B cell (primary cell): ENCODE data around the gene KLHL17. TPM values are rescaled to one million over a fixed set of nuclear protein-coding genes. Genes with fewer than 3 reads are reported as not detected.

Experiments used
- ATAC-seq: fragments of 200-7000 bp; cut with Tn5 transposase; one replicate; pipeline ENCODE4 v1.10.0; 2021; ENCODE audit warnings: low read depth, mild to moderate bottlenecking, moderate number of reproducible peaks, moderate library complexity
- CTCF ChIA-PET: fragments of 350-600 bp; sonication (Branson Sonifier 250); formaldehyde crosslinking; loops from one replicate; lab custom pipeline; 2021; ENCODE audit warnings: antibody characterized with exemption, inconsistent platforms; lab: Charles Lee
- POLR2A ChIA-PET: fragments of 350-600 bp; sonication (Branson Sonifier 250); formaldehyde crosslinking; loops from one replicate; lab custom pipeline; 2021; ENCODE audit warnings: antibody characterized with exemption; lab: Charles Lee
- DNase-seq: peaks from one replicate; pipeline ENCODE4 v3.0.0; 2013
- H2AFZ ChIP-seq: 2 replicates; pipeline ENCODE4 v1.6.1; 2012; ENCODE audit warnings: mild to moderate bottlenecking, low read depth, low read length; ENCODE audit not compliant: insufficient read depth, poor library complexity, severe bottlenecking
- H3K27ac ChIP-seq, 2 donors: 1 replicate in 1 of 2; 2 replicates in 1 of 2; pipeline ENCODE4 v1.5.1; 2012 to 2013; ENCODE audit warnings: low read length in 2 of 2, mild to moderate bottlenecking in 2 of 2, moderate library complexity in 1 of 2
- H3K27me3 ChIP-seq, 4 experiments: fragments of 200-600 bp in 1 of 4; sonication (generic) in 1 of 4; replicated peaks in 1 of 4; 1 replicate in 2 of 4; 2 replicates in 2 of 4; pipeline versions ENCODE4 v1.6.1 to v1.7.0; 2013 to 2016; ENCODE audit warnings: low read length in 3 of 4, mild to moderate bottlenecking in 2 of 4, mixed read lengths in 1 of 4, moderate library complexity in 1 of 4; ENCODE audit not compliant: insufficient read depth in 4 of 4, control insufficient read depth in 3 of 4; ENCODE audit errors: control extremely low read depth in 1 of 4
- H3K36me3 ChIP-seq, 2 experiments: replicated peaks in 1 of 2; 1 replicate in 1 of 2; 2 replicates in 1 of 2; pipeline versions ENCODE4 v1.6.1 to v1.7.1; 2013; ENCODE audit warnings: low read length in 1 of 2; ENCODE audit not compliant: insufficient read depth in 2 of 2, control insufficient read depth in 1 of 2; ENCODE audit errors: control extremely low read depth in 1 of 2, extremely low read depth in 1 of 2
- H3K4me1 ChIP-seq, 2 donors: fragments of 200-600 bp in 1 of 2; sonication (generic) in 1 of 2; 1 replicate in 1 of 2; 2 replicates in 1 of 2; pipeline versions ENCODE4 v1.5.1 to v1.6.1; 2013 to 2017; ENCODE audit warnings: low read length in 2 of 2; ENCODE audit not compliant: control insufficient read depth in 2 of 2, insufficient read depth in 2 of 2
- H3K4me2 ChIP-seq: replicated peaks from 2 replicates; pipeline ENCODE3; 2012; ENCODE audit warnings: mild to moderate bottlenecking, low read depth, low read length; ENCODE audit not compliant: poor library complexity, severe bottlenecking
- H3K4me3 ChIP-seq, 5 experiments: fragments of 200-600 bp in 1 of 5; sonication (generic) in 1 of 5; 1 replicate in 3 of 5; 2 replicates in 2 of 5; pipeline versions ENCODE4 v1.5.1 to v1.7.0; 2011 to 2016; ENCODE audit warnings: low read length in 4 of 5, mild to moderate bottlenecking in 4 of 5, low read depth in 2 of 5, control low read depth in 1 of 5, moderate library complexity in 1 of 5; ENCODE audit not compliant: insufficient read depth in 1 of 5; ENCODE audit errors: control extremely low read depth in 1 of 5, extremely low read depth in 1 of 5
- H3K79me2 ChIP-seq: fragments of 200-600 bp; sonication (generic); one replicate; pipeline ENCODE4 v1.6.0; 2016; ENCODE audit warnings: low read length; ENCODE audit not compliant: control insufficient read depth, insufficient read depth
- H3K9ac ChIP-seq: fragments of 200-600 bp; sonication (generic); 2 replicates; pipeline ENCODE4 v1.6.1; 2017; ENCODE audit warnings: mild to moderate bottlenecking, low read length, moderate library complexity
- H3K9me3 ChIP-seq, 3 donors: one replicate each; pipeline versions ENCODE4 v1.6.1 to v1.7.1; 2013; ENCODE audit warnings: low read length in 2 of 3; ENCODE audit not compliant: control insufficient read depth in 2 of 3, insufficient read depth in 1 of 3; ENCODE audit errors: control extremely low read depth in 1 of 3
- H4K20me1 ChIP-seq: 2 replicates; pipeline ENCODE4 v1.6.0; 2012; ENCODE audit warnings: mild to moderate bottlenecking, low read length; ENCODE audit not compliant: insufficient read depth, control insufficient read depth, poor library complexity, severe bottlenecking
- H3K27ac Mint-ChIP-seq: one replicate; pipeline ENCODE4 v1.8.0; 2021; ENCODE audit warnings: mixed read lengths
- H3K27me3 Mint-ChIP-seq: one replicate; pipeline ENCODE4 v1.8.0; 2021; ENCODE audit warnings: mixed read lengths
- H3K4me1 Mint-ChIP-seq: one replicate; pipeline ENCODE4 v1.8.0; 2021; ENCODE audit warnings: mixed read lengths
- H3K4me3 Mint-ChIP-seq: one replicate; pipeline ENCODE4 v1.8.0; 2021; ENCODE audit warnings: mixed read lengths
- H3K9me3 Mint-ChIP-seq: one replicate; pipeline ENCODE4 v1.8.0; 2022; ENCODE audit warnings: mixed read lengths; ENCODE audit not compliant: insufficient read depth
- EZH2 ChIP-seq: IDR thresholded peaks from 2 replicates; pipeline ENCODE4 v1.6.1; 2012; ENCODE audit warnings: borderline replicate concordance, low read depth, mild to moderate bottlenecking, moderate library complexity, low read length; ENCODE audit not compliant: insufficient read depth, poor library complexity, severe bottlenecking
- WGBS: methylation state at CpG from one replicate; pipeline ENCODE4 v1.1.5; 2013; ENCODE audit warnings: missing lambda C conversion rate; ENCODE audit not compliant: insufficient coverage; 5-methylcytosine and 5-hydroxymethylcytosine counted together
- intact Hi-C: fragments of 100-400 bp; cut with micrococcal nuclease; formaldehyde crosslinking; loops from one replicate; pipeline ENCODE4 v1.10.0; 2022
- polyA plus RNA-seq: library from polyadenylated mRNA; depleted of rRNA; stranded (reverse); fragments of >200 nt; gene quantifications from 2 replicates; pipeline ENCODE4 v1.2.3, GENCODE V29; 2012
- total RNA-seq, 2 donors: library from RNA; stranded (reverse); fragments of 120-200 nt in 1 of 2; gene quantifications; 1 replicate in 1 of 2; 2 replicates in 1 of 2; pipeline versions ENCODE4 v1.2.3 to v1.2.4, GENCODE V29; 2013 to 2022
- TF ChIP-seq, protein P1 (sequence below): fragments of 200-600 bp; IDR thresholded peaks from one replicate; pipeline ENCODE4 v1.8.0; 2022; ENCODE audit warnings: antibody characterized with exemption, mild to moderate bottlenecking

KLHL17 gene
- total and polyA plus RNA-seq, 2 donors (not counting 1 experiment from before 2014, with no cell fraction given): 30.1 to 57.5 TPM

DNA sequence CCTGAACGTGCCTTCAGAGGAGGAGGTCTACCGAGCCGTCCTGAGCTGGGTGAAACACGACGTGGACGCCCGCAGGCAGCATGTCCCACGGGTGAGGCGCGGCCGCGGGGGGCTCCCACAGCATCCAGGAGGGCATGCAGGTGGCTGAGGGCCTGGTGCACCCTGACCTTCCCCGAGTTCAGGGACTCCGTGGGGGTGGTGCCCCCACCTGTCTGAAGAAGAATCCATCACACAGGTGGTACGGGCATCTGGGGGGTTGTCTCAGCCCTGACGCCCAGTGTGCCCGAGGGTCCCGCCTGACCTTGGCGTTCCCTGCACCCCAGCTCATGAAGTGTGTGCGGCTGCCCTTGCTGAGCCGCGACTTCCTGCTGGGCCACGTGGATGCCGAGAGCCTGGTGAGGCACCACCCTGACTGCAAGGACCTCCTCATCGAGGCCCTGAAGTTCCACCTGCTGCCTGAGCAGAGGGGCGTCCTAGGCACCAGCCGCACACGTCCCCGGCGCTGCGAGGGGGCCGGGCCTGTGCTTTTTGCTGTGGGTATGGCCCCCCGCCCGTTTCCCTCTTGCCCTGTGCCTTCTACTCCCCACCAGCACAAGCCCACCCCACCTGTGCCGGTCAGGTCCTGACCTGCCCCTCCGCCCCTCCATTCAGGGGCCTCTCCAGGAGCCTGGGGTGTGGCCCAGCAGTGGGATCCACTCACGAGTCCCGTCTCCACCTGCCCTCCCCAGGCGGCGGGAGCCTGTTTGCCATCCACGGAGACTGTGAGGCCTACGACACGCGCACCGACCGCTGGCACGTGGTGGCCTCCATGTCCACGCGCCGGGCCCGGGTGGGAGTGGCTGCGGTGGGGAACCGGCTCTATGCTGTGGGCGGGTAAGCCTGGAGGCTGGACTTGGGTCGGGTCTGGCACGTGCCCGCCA lies 2.3 kb downstream of the KLHL17 start:
- peaks cover 14% of the 10 kb centered on the region for H3K79me2 ChIP-seq
- 96% methylated on average over 53 of the region's 57 CpGs for WGBS
- no peak overlapping the region for H3K4me2 ChIP-seq
- H3K27ac ChIP-seq: no peak overlapping the region
- intact Hi-C loops: no loop called here
- Mint-ChIP-seq H3K4me1 (peaks cover 11% of the 10 kb centered on the region), H3K4me3 (peak overlapping the region; percentile 63), H3K27ac (no peak overlapping the region), H3K9me3 (no peaks in the 10 kb centered on the region), H3K27me3 (no peaks in the 10 kb centered on the region)
- no peak overlapping the region for H3K9ac ChIP-seq
- no peaks in the 10 kb centered on the region for H3K9me3 ChIP-seq
- H2AFZ ChIP-seq: no peak overlapping the region
- H3K4me1 ChIP-seq: peaks cover 33 to 40% of the 10 kb centered on the region in 2 donors
- DNase-seq: no peak
- ChIA-PET POLR2A (no interaction called here), CTCF (interaction anchor here (0.7 kb wide), 1 partner anchor 93 kb away, joined by 3 read pairs; no protein-coding TSS in a partner anchor)
- no peaks in the 10 kb centered on the region for H3K36me3 ChIP-seq
- no peak for ATAC-seq
- H3K27me3 ChIP-seq: peaks cover 0 to 4% (median 2%) of the 10 kb centered on the region in 4 experiments
- H3K4me3 ChIP-seq: no peak overlapping the region
- peaks cover 14% of the 10 kb centered on the region for H4K20me1 ChIP-seq
- no peak for TF ChIP-seq EZH2
- TF ChIP-seq, protein P1, sequence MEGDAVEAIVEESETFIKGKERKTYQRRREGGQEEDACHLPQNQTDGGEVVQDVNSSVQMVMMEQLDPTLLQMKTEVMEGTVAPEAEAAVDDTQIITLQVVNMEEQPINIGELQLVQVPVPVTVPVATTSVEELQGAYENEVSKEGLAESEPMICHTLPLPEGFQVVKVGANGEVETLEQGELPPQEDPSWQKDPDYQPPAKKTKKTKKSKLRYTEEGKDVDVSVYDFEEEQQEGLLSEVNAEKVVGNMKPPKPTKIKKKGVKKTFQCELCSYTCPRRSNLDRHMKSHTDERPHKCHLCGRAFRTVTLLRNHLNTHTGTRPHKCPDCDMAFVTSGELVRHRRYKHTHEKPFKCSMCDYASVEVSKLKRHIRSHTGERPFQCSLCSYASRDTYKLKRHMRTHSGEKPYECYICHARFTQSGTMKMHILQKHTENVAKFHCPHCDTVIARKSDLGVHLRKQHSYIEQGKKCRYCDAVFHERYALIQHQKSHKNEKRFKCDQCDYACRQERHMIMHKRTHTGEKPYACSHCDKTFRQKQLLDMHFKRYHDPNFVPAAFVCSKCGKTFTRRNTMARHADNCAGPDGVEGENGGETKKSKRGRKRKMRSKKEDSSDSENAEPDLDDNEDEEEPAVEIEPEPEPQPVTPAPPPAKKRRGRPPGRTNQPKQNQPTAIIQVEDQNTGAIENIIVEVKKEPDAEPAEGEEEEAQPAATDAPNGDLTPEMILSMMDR: no peak

DNA sequence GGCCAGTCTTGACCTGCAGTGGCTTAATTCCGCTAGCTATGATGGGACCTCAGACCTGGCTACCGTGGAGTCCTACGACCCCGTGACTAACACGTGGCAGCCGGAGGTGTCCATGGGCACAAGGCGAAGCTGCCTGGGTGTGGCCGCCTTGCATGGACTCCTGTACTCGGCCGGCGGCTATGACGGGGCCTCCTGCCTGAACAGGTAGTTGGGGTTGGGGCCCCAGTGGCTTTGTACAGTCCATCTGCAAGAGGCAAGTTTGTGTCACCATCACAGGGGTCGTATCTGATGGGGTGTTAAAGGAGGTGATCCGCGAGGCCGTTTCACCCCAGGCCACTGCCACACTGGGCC lies 2.9 kb downstream of the KLHL17 start:
- H3K27ac ChIP-seq: no peak overlapping the region
- no peaks in the 10 kb centered on the region for H3K36me3 ChIP-seq
- no peaks in the 10 kb centered on the region for H3K9me3 ChIP-seq
- intact Hi-C loops: no loop called here
- H3K4me1 ChIP-seq: peaks cover 26 to 35% of the 10 kb centered on the region in 2 donors
- ATAC-seq (no peak), DNase-seq (no peak)
- Mint-ChIP-seq H3K27me3 (peaks cover under 1% of the 10 kb centered on the region), H3K4me1 (peaks cover 9% of the 10 kb centered on the region), H3K27ac (no peak overlapping the region), H3K9me3 (no peaks in the 10 kb centered on the region), H3K4me3 (peak overlapping the region; percentile 49)
- 95% methylated on average over 16 of the region's 16 CpGs for WGBS
- no peak overlapping the region for H3K4me3 ChIP-seq
- H4K20me1 ChIP-seq: peaks cover 8% of the 10 kb centered on the region
- no peak overlapping the region for H2AFZ ChIP-seq
- H3K79me2 ChIP-seq: peaks cover 8% of the 10 kb centered on the region
- peaks cover 0 to 10% (median 4%) of the 10 kb centered on the region in 4 experiments for H3K27me3 ChIP-seq
- no peak overlapping the region for H3K4me2 ChIP-seq
- H3K9ac ChIP-seq: no peak overlapping the region
- POLR2A ChIA-PET: no interaction called here
- TF ChIP-seq EZH2: no peak
- TF ChIP-seq, protein P1: no peak
- CTCF ChIA-PET: no interaction called here
